Peyer's patch (tissue), 4 donors: ENCODE measurements around the gene NPC1.

ENCODE experiments used
- CTCF ChIP-seq, 6 experiments: fragments of 450-650 bp in 4 of 6; fragments of 200-600 bp in 2 of 6; sonication (generic) in 1 of 6; IDR thresholded peaks; one replicate each; pipeline ENCODE4 v1.5.1; 2017 to 2019; ENCODE audit warnings: antibody characterized with exemption in 6 of 6, mild to moderate bottlenecking in 3 of 6, moderate library complexity in 1 of 6
- POLR2A ChIP-seq, 2 donors: fragments of 450-650 bp; IDR thresholded peaks; one replicate each; pipeline ENCODE4 v1.5.1; 2017; ENCODE audit warnings: antibody characterized with exemption in 2 of 2, mild to moderate bottlenecking in 2 of 2, moderate library complexity in 2 of 2

DNA sequence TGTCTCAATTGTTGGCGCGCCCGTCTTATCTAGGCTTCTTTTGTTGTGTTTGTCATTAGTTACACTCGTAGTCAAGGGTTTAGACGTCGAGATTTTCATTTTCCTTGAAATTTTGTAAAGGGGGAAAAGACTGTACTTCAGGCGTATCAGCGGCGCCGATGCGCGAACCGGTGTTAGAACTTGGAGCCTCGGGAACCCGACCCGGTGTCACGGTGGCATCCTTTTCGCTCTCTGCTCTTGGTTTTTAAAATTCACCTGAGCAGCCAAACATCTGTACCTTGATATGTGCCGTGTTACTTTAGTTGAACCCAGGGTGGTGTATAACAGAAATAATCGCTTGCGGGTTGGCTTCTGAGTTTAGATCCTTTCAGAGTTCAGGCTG lies 82.4 kb downstream of the NPC1 start:
- TF ChIP-seq POLR2A (IDR thresholded peaks at IDR 0.05) (no peak), CTCF (IDR thresholded peaks at IDR 0.05) (no peak)
